ENCODE data around the gene FNIP1. TPM values are rescaled to one million over a fixed set of nuclear protein-coding genes. Genes with fewer than 3 reads are reported as not detected.

The FNIP1 gene
- total RNA-seq, 1 donor from 2014 or later, result 29.5 TPM

DNA sequence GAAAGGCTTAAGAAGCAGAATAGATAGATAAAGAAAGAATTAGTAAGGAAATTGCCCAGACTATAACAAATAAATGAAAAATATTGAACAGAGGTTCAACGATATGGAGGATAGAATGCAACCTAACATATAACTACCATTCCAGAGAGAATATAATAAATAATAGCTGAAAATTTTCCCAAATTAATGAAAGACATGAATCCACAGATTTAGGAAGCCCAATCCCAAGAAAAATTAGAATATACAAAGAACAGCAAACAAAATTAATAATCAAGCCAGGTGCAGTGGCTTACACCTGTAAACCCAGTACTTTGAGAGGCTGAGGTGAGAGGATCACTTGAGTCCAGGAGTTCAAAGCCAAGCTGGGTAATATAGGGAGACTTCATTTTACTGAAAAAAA, 27.8 kb upstream of the FNIP1 start:
- no peak for DNase-seq (ENCODE audit: extremely low spot score in 2 of 2)
- H3K4me3 ChIP-seq, result no peak overlapping the region
- no peaks in the 10 kb centered on the region for H3K4me1 ChIP-seq
- H3K27me3 ChIP-seq, result no peaks in the 10 kb centered on the region
- TF ChIP-seq POLR2A (IDR thresholded peaks at IDR 0.05) (no peak), POLR2AphosphoS5 (IDR thresholded peaks at IDR 0.05; ENCODE audit: insufficient read depth in 1 of 2, low read depth in 1 of 2) (no peak)
- TF ChIP-seq, protein P1, sequence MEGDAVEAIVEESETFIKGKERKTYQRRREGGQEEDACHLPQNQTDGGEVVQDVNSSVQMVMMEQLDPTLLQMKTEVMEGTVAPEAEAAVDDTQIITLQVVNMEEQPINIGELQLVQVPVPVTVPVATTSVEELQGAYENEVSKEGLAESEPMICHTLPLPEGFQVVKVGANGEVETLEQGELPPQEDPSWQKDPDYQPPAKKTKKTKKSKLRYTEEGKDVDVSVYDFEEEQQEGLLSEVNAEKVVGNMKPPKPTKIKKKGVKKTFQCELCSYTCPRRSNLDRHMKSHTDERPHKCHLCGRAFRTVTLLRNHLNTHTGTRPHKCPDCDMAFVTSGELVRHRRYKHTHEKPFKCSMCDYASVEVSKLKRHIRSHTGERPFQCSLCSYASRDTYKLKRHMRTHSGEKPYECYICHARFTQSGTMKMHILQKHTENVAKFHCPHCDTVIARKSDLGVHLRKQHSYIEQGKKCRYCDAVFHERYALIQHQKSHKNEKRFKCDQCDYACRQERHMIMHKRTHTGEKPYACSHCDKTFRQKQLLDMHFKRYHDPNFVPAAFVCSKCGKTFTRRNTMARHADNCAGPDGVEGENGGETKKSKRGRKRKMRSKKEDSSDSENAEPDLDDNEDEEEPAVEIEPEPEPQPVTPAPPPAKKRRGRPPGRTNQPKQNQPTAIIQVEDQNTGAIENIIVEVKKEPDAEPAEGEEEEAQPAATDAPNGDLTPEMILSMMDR (IDR thresholded peaks at IDR 0.05), result no peak
- intact Hi-C loops (cut with DNase I), result no loop called here
- no peaks in the 10 kb centered on the region for H3K9me3 ChIP-seq
- H3K36me3 ChIP-seq, result no peaks in the 10 kb centered on the region
- no peak overlapping the region for H3K27ac ChIP-seq

DNA sequence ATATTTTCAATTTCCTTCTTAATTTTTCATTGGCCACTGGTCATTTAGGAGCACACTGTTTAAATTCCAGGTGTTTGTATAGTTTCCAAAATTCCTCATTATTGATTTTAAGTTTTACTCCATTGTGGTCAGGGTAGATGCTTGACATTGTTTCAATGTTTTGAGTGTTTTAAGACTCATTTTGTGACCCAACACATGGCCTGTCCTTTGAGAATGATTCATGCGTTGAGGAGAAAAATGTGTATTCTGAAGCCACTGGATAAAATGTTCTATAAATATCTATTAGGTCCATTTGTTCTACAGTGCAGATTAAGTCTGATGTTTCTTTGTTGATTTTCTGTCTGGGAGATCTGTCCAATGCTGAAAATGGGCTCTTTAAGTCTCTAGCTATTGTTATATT, 24.4 kb upstream of the FNIP1 start:
- H3K4me1 ChIP-seq, result no peaks in the 10 kb centered on the region
- no peak for DNase-seq (ENCODE audit: extremely low spot score in 2 of 2)
- TF ChIP-seq, protein P1 (IDR thresholded peaks at IDR 0.05), result no peak
- TF ChIP-seq POLR2AphosphoS5 (IDR thresholded peaks at IDR 0.05; ENCODE audit: insufficient read depth in 1 of 2, low read depth in 1 of 2) (no peak), POLR2A (IDR thresholded peaks at IDR 0.05) (no peak)
- no peaks in the 10 kb centered on the region for H3K36me3 ChIP-seq
- no peaks in the 10 kb centered on the region for H3K27me3 ChIP-seq
- H3K27ac ChIP-seq, result no peak overlapping the region
- H3K4me3 ChIP-seq, result no peak overlapping the region
- no peaks in the 10 kb centered on the region for H3K9me3 ChIP-seq
- intact Hi-C loops (cut with DNase I), result no loop called here

DNA sequence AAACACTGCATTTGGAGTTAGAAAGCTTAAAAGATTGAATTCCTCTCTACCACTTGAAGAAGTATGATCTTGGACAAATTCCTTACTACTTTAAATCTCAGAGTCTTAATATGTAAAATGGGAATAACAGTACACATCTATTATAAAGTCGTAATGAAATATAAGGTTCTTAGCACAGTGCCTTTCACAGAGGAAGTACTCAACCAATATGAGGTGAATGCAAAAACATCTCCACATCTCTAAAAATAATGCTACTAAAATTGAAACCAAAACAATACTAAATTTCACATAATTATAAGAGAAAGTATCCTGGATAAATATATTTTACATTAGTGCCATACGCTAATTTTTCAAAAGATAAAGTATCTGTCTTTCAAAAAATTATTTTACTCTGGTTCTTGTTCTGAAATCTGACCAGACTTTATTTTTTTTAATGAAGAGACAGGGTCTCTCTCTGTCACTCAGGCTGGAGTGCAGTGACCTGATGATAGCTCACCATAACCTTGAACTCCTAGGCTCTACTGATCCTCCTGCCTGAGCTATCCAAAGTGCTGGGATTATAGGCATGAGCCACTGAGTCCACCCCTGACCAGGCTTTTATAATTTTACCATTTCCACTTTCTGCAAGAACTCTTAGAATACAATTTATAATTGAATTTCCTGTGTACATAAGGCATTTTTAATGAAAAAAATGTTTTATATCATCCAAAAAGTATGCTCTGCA, 21.3 kb upstream of the FNIP1 start:
- no peaks in the 10 kb centered on the region for H3K4me1 ChIP-seq
- H3K27ac ChIP-seq, result no peak overlapping the region
- H3K9me3 ChIP-seq, result no peaks in the 10 kb centered on the region
- no peaks in the 10 kb centered on the region for H3K36me3 ChIP-seq
- TF ChIP-seq POLR2AphosphoS5 (IDR thresholded peaks at IDR 0.05; ENCODE audit: insufficient read depth in 1 of 2, low read depth in 1 of 2) (no peak), POLR2A (IDR thresholded peaks at IDR 0.05) (no peak)
- TF ChIP-seq, protein P1 (IDR thresholded peaks at IDR 0.05), result no peak
- intact Hi-C loops (cut with DNase I), result no loop called here
- H3K27me3 ChIP-seq, result no peaks in the 10 kb centered on the region
- H3K4me3 ChIP-seq, result no peak overlapping the region
- DNase-seq (ENCODE audit: extremely low spot score in 2 of 2), result no peak

DNA sequence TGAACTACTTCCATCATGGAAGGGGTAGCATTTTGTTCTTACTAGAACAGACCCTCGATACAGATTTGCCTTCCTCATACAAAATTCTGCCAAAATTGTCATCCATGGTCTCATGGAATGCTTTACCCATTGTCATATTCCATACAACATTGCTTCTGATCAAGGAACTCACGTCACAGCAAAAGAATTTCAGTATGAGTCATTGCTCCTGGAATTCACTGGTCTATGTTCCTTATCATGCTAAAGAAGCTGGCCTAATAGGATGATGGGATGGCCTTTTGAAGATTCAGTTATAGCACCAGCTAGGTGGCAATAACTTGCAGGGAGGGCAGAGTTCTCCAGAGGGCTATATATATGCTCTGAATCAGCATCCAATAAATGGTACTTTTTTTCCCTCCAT, 18.2 kb upstream of the FNIP1 start:
- no peak for DNase-seq (ENCODE audit: extremely low spot score in 2 of 2)
- intact Hi-C loops (cut with DNase I), result no loop called here
- Histone ChIP-seq H3K4me3 (no peak overlapping the region), H3K4me1 (no peaks in the 10 kb centered on the region), H3K27ac (no peak overlapping the region), H3K9me3 (no peaks in the 10 kb centered on the region), H3K36me3 (no peaks in the 10 kb centered on the region), H3K27me3 (no peaks in the 10 kb centered on the region)
- TF ChIP-seq, protein P1 (IDR thresholded peaks at IDR 0.05), result no peak
- TF ChIP-seq POLR2A (IDR thresholded peaks at IDR 0.05) (no peak), POLR2AphosphoS5 (IDR thresholded peaks at IDR 0.05; ENCODE audit: insufficient read depth in 1 of 2, low read depth in 1 of 2) (no peak)

DNA sequence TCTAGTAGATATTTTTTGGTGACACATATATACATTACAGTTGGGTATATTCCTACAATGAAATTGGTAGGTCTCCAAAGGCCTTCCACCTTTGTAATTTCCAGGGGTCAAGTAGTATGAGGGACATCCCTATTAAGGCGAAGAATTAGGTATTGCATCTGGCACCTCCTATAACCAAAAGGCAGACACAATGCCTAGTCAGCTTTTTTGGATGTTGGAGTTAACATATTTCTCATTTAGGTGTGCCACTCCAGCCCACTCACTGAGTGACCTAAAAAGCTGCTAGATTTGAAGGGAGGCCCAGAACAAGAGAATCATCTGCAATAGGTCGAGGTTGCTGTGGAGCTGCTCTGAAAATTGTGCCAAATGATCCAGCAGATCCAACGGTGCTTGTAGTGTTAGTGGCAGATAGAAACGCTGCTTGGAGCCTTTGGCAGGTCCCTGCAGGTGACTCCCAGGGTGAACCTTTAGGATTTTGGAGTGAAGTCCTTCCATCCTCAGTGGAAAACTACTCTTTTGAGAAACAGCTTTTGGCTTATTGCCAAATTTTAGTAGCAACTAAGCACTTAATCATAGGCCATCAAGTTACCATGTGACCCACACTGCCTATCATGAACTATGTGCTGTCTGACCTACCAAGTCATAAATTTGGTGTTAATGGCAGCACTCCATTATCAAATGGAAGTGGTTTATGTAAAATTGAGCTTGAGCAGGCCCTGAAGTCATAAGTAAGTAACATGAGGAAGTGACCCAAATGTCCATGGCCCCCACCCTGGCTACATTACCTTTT, 15.7 kb upstream of the FNIP1 start:
- H3K4me1 ChIP-seq, result no peaks in the 10 kb centered on the region
- H3K27ac ChIP-seq, result no peak overlapping the region
- intact Hi-C loops (cut with DNase I), result no loop called here
- H3K36me3 ChIP-seq, result no peaks in the 10 kb centered on the region
- no peaks in the 10 kb centered on the region for H3K27me3 ChIP-seq
- TF ChIP-seq, protein P1 (IDR thresholded peaks at IDR 0.05), result no peak
- TF ChIP-seq POLR2A (IDR thresholded peaks at IDR 0.05) (no peak), POLR2AphosphoS5 (IDR thresholded peaks at IDR 0.05; ENCODE audit: insufficient read depth in 1 of 2, low read depth in 1 of 2) (no peak)
- H3K9me3 ChIP-seq, result no peaks in the 10 kb centered on the region
- DNase-seq (ENCODE audit: extremely low spot score in 2 of 2), result no peak
- H3K4me3 ChIP-seq, result no peak overlapping the region

Measured in vagina (tissue), 2 donors.